Colon (tissue), 2 donors: Measurements from ENCODE around the gene RRAS2.
"Not testable (repeated sequence)": the region's sequence is repeated elsewhere in the genome, so short reads cannot be mapped to it uniquely, and the experiment has no call there.

Experiments used
- FAIRE-seq: peaks from 2 replicates; lab custom pipeline; 2012; peaks lifted over from hg19 to GRCh38; lab: Jason Lieb, UNC
- donor health status: control.
- donor health status: control.

RRAS2 gene

GRCh38 chr11:14358729-14359439, at the start of gene RRAS2:
TSS of gene RRAS2 (minus strand) at chr11:14359183. CDS start at chr11:14358870, 313 bp downstream.
- FAIRE-seq: no peak

GRCh38 chr11:14408612-14409011, 49.6 kb upstream of the RRAS2 start:
- FAIRE-seq: no peak

DNA sequence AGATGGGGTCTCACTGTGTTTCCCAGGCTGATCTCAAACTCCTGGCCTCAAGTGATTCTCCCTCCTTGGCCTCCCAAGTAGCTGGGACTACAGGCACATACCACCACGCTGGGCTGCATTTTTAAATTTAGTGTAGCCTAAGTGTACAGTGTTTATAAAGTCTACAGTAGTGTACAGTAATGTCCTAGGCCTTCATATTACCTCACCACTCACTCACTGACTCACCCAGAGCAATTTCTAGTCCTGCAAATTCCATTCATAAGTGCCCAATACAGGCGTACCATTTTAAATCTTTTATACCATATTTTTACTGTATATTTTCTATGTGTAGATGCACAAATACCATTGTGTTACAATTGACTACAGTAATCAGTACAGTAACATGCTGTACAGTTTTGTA, 47.1 kb upstream of the RRAS2 start:
- not testable (repeated sequence) for FAIRE-seq

DNA sequence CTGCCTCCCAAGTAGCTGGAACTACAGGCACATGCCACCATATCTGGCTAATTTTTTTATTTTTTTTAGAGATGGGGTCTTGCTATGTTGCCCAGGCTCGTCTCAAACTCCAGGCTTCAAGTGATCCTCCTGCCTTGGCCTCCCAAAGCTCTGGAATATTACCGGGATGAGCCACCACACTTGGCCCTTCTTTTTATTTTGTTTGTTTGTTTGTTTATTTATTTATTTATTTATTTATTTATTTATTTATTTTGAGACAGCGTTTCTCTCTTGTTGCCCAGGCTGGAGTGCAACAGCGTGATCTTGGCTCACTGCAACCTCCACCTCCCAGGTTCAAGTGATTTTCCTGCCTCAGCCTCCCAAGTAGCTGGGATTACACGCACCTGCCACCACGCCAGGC, 44.5 kb upstream of the RRAS2 start:
- FAIRE-seq: not testable (repeated sequence)

GRCh38 chr11:14399087-14399486, 40.1 kb upstream of the RRAS2 start:
- no peak for FAIRE-seq

- no peak for FAIRE-seq
Measured at GRCh38 chr11:14396273-14396672, 37.3 kb upstream of the RRAS2 start.

- no peak for FAIRE-seq
Measured at GRCh38 chr11:14393889-14394288, 34.9 kb upstream of the RRAS2 start.

- FAIRE-seq: no peak
Measured at GRCh38 chr11:14393129-14393528, 34.1 kb upstream of the RRAS2 start.

DNA sequence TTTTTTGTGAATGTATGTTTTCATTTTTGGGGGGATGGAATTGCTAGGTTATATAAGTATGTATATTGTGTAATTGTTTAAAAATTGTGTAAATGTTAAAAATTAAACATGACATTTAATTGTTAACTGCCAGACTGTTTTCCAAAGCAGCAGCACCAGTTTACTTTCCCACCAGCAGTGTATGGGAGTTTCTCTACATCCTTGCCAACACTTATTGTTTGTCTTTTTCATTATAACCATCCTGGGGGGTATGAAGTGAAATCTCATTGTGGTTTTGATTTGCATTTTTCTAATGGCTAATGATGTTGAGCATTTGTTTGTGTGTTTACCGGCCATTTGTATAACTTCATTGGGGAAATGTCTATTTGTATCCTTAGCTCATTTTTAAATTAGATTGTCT, 31.7 kb upstream of the RRAS2 start:
- no peak for FAIRE-seq

GRCh38 chr11:14388352-14388751, 29.4 kb upstream of the RRAS2 start:
- FAIRE-seq: no peak

DNA sequence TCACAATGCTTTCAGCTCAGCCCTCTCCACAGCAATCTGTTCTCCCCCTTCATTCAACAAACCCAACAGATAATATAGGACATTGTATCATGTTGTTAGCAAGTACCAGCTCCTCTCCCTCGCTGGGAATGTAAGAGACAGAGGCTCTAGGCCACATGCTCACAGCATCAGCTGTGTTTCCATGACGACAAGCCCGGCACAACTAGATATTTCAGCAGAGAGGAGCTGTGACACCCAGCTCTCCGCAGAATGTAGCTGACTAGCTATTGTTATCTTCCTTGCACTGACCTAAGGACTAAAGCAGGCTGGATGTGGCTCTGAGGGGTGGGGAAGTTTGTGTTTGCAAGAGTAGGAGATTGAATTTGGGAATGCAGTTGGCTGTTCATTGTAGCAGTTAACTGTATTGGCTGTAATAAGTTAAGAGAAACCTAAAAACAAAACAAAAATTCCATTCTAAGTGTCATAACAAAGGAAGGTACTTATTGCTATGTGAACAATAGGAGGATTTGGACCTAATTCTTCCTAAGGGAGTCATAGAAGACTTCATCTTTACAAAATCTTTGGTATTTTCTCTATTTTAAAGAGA, 28.0 kb upstream of the RRAS2 start:
- FAIRE-seq: no peak

DNA sequence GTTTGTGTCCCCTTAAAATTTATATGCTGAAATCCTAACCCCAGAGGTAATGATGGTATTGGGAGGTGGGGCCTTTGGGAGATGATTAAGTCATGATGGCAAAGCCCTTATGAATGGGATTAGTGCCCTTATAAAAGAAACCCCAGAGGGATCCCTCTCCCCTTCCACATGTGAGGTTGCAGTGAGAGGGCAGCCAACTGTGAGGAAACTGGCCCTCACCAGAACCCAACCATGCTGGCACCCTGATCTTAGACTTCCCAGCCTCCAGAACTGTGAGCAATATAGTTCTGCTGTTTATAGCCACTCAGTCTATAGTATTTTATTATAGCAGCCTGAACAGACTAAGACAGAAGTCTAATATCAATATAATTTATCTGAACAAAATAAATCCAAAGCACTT, 27.1 kb upstream of the RRAS2 start:
- FAIRE-seq: no peak

GRCh38 chr11:14384338-14384737, 25.4 kb upstream of the RRAS2 start:
- no peak for FAIRE-seq

- FAIRE-seq: no peak
Measured at GRCh38 chr11:14381968-14382367, 23.0 kb upstream of the RRAS2 start.

- no peak for FAIRE-seq
Measured at GRCh38 chr11:14380947-14381561, 22.1 kb upstream of the RRAS2 start.

GRCh38 chr11:14380125-14380936, 21.3 kb upstream of the RRAS2 start:
- no peak for FAIRE-seq

DNA sequence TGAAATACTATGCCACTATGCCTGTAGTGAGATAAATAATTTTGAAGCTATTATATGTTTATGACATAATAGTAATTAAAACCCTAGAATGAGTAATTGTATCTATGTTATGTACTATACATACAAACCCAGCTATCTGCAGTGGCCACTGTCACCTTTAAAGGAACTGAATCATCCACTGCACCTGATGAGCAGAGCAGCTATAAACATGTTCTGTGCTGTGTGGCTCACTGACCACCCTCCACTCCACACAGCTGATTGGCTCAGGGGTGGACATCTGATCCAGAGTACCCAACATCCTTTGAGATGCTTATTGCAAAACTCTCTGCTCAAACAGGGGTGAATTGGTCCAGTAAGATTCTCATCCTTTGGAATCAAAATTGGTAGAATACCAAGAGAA, 19.2 kb upstream of the RRAS2 start:
- no peak for FAIRE-seq

GRCh38 chr11:14376920-14377319, 17.9 kb upstream of the RRAS2 start:
- FAIRE-seq: no peak

DNA sequence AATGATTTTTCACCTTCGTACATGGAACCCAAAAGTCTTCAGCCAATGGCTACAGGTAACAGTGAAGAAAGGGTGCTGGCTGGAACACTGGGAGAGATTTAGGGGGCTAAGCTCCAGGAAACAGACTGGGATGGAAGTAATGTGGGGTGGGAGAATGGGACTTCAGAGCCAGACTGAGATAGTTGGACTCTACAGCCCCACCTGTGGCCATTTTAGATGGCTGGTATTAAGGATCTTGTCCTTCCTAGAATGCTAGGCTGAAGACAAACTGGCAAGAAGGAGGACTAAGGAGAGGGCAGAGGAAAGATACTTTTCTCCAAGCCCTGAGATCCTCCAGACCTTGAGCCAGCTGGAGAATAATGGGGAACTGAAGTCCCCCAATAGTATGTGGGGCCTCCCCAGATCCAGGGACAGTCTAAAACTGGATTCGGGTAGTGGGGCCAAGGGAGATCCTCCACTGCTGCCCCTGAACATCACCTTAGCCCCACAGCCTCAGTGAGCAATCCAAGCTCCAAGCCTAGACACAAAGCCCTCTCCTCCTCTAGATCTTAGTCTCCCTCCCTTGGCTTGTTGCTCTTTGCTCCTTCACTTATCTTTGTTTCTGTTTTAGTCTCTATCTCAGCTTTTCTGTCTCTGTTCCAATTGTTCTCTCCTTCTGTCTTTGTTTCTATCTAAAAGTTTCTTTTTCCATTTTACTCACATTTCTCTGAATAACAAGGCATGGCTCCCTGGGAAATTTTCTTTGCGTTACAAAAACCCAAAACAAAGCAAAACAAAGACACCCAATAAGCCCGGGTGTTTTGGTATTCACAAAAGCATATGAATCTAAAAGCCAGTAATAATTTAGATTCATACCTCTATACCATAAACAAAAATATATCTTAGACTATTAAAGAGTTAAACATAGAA, 16.2 kb upstream of the RRAS2 start:
- no peak for FAIRE-seq

- no peak for FAIRE-seq
Measured at GRCh38 chr11:14373941-14374646, 15.1 kb upstream of the RRAS2 start.

GRCh38 chr11:14372011-14372410, 13.0 kb upstream of the RRAS2 start:
- FAIRE-seq: no peak
